Activated CD4-positive, alpha-beta T cell treated with anti-CD3 and anti-CD28 coated beads, Interleukin-2, Interleukin-6, amounts not matched to agents 100 ng/mL and 50 ng/mL, durations not matched to agents 16 hours and 8 hours (primary cell): ENCODE data around the gene UVRAG.
A peak's percentile ranks its signal among the peaks of the same experiment; 100 is the strongest.

ENCODE experiments used
- DNase-seq: peaks from one replicate; pipeline ENCODE4 v3.0.0-alpha.2; 2020

Gene UVRAG

GRCh38 chr11:75884321-75884720 is 69.3 kb downstream of the UVRAG start:
- no peak for DNase-seq

- DNase-seq = no peak
Observed at GRCh38 chr11:75888416-75888815, 73.4 kb downstream of the UVRAG start.

GRCh38 chr11:75891947-75892739 is 77.1 kb downstream of the UVRAG start:
- DNase-seq = no peak

GRCh38 chr11:75893251-75893650 is 78.2 kb downstream of the UVRAG start:
- DNase-seq = no peak

GRCh38 chr11:75894036-75894585 is 79.1 kb downstream of the UVRAG start:
- DNase-seq = peak; percentile 22

- peak; percentile 51 for DNase-seq
Observed at GRCh38 chr11:75896843-75897419, 81.9 kb downstream of the UVRAG start.

- no peak for DNase-seq
Observed at GRCh38 chr11:75898871-75899270, 83.9 kb downstream of the UVRAG start.

- DNase-seq = no peak
Observed at GRCh38 chr11:75899806-75900205, 84.8 kb downstream of the UVRAG start.

- no peak for DNase-seq
Observed at GRCh38 chr11:75900848-75901247, 85.8 kb downstream of the UVRAG start.

GRCh38 chr11:75902631-75903030 is 87.6 kb downstream of the UVRAG start:
- no peak for DNase-seq

GRCh38 chr11:75903276-75903675 is 88.3 kb downstream of the UVRAG start:
- no peak for DNase-seq

- DNase-seq = no peak
Observed at GRCh38 chr11:75905434-75905833, 90.4 kb downstream of the UVRAG start.

- peak; percentile 18 for DNase-seq
Observed at GRCh38 chr11:75907906-75908527, 93.0 kb downstream of the UVRAG start.

- DNase-seq = no peak
Observed at GRCh38 chr11:75910426-75911145, 95.6 kb downstream of the UVRAG start.

- no peak for DNase-seq
Observed at GRCh38 chr11:75911459-75911858, 96.4 kb downstream of the UVRAG start.

- DNase-seq = no peak
Observed at GRCh38 chr11:75913984-75914383, 99.0 kb downstream of the UVRAG start.

- DNase-seq = no peak
Observed at GRCh38 chr11:75916882-75917281, 101.9 kb downstream of the UVRAG start.

GRCh38 chr11:75918331-75918730 is 103.3 kb downstream of the UVRAG start:
- DNase-seq = no peak

- DNase-seq = no peak
Observed at GRCh38 chr11:75919525-75919924, 104.5 kb downstream of the UVRAG start.

- DNase-seq = no peak
Observed at GRCh38 chr11:75920848-75921247, 105.8 kb downstream of the UVRAG start.

GRCh38 chr11:75921808-75922207 is 106.8 kb downstream of the UVRAG start:
- DNase-seq = no peak

GRCh38 chr11:75924966-75925784 is 110.2 kb downstream of the UVRAG start:
- no peak for DNase-seq
